ENCODE measurements around the gene TCF20.

The TCF20 gene

GRCh38 chr22:42279425-42280020 lies 9.1 kb upstream of the TCF20 start:
- H3K27ac ChIP-seq = no peak overlapping the region
- DNase-seq (ENCODE audit: low spot score) = no peak
- ChIA-PET CTCF (no interaction called here), POLR2A (ENCODE audit: low non-redundant PET) (no interaction called here)
- no peak for TF ChIP-seq CTCF (conservative IDR thresholded peaks at IDR 0.05; ENCODE audit: low read depth)

GRCh38 chr22:42277988-42278776 lies 7.7 kb upstream of the TCF20 start:
- ChIA-PET CTCF (interaction anchor here (0.7 kb wide), 2 partner anchors 40 to 81 kb away, joined by 3 to 4 read pairs; no protein-coding TSS in a partner anchor), POLR2A (ENCODE audit: low non-redundant PET) (no interaction called here)

GRCh38 chr22:42277232-42277753 lies 6.8 kb upstream of the TCF20 start:
- no peak for TF ChIP-seq CTCF (conservative IDR thresholded peaks at IDR 0.05; ENCODE audit: low read depth)
- POLR2A ChIA-PET (ENCODE audit: low non-redundant PET) = no interaction called here
- H3K27ac ChIP-seq = 0 out of 2 replicates have a peak overlapping the region, but pooled peaks have one; percentile 3
- no peak for DNase-seq (ENCODE audit: low spot score)
- CTCF ChIA-PET = interaction anchor here (0.6 kb wide), 1 partner anchor 199 kb away, joined by 6 read pairs; no protein-coding TSS in a partner anchor

More at GRCh38 chr22:42277988-42278776, 7.7 kb upstream of the TCF20 start:
- no peak for TF ChIP-seq CTCF (conservative IDR thresholded peaks at IDR 0.05; ENCODE audit: low read depth)
- peak; percentile 5 for DNase-seq (ENCODE audit: low spot score)
- 0 out of 2 replicates have a peak overlapping the region, but pooled peaks have one; percentile 3 for H3K27ac ChIP-seq

- no peak for DNase-seq (ENCODE audit: low spot score)
- H3K27ac ChIP-seq = peak overlapping the region; percentile 56
- TF ChIP-seq CTCF (conservative IDR thresholded peaks at IDR 0.05; ENCODE audit: low read depth) = no peak
- ChIA-PET CTCF (no interaction called here), POLR2A (ENCODE audit: low non-redundant PET) (no interaction called here)
Measured at GRCh38 chr22:42275970-42276369, 5.5 kb upstream of the TCF20 start.

- no peak for DNase-seq (ENCODE audit: low spot score)
- TF ChIP-seq CTCF (conservative IDR thresholded peaks at IDR 0.05; ENCODE audit: low read depth) = no peak
- POLR2A ChIA-PET (ENCODE audit: low non-redundant PET) = no interaction called here
- peak overlapping the region; percentile 56 for H3K27ac ChIP-seq
- CTCF ChIA-PET = no interaction called here
Measured at GRCh38 chr22:42275176-42275575, 4.7 kb upstream of the TCF20 start.

GRCh38 chr22:42273855-42274451 lies 3.5 kb upstream of the TCF20 start:
- CTCF ChIA-PET = no interaction called here
- TF ChIP-seq CTCF (conservative IDR thresholded peaks at IDR 0.05; ENCODE audit: low read depth) = no peak
- DNase-seq (ENCODE audit: low spot score) = no peak
- H3K27ac ChIP-seq = peak overlapping the region; percentile 31
- POLR2A ChIA-PET (ENCODE audit: low non-redundant PET) = no interaction called here

Data from RWPE1 (cell line).